HG02840 (cell line): Measurements from ENCODE around the gene DPP6.

Source experiments
- ATAC-seq: cut with Tn5 transposase; IDR thresholded peaks from one replicate; pipeline ENCODE4 v1.9.1; 2021; ENCODE audit warnings: mild to moderate bottlenecking, moderate library complexity, moderate number of reproducible peaks; ENCODE audit not compliant: unreplicated experiment, low FRiP score

DPP6 gene

GRCh38 chr7:154777023-154777422 is 724.8 kb downstream of the DPP6 start:
- ATAC-seq: no peak

GRCh38 chr7:154777489-154777888 is 725.3 kb downstream of the DPP6 start:
- no peak for ATAC-seq

GRCh38 chr7:154777908-154778307 is 725.7 kb downstream of the DPP6 start:
- no peak for ATAC-seq

GRCh38 chr7:154781369-154782303 is 729.4 kb downstream of the DPP6 start:
- ATAC-seq: no peak

- no peak for ATAC-seq
Measured at GRCh38 chr7:154783281-154783909, 731.2 kb downstream of the DPP6 start.

GRCh38 chr7:154785898-154786297 is 733.7 kb downstream of the DPP6 start:
- no peak for ATAC-seq

- no peak for ATAC-seq
Measured at GRCh38 chr7:154789404-154789803, 737.2 kb downstream of the DPP6 start.

GRCh38 chr7:154791611-154792010 is 739.4 kb downstream of the DPP6 start:
- ATAC-seq: no peak

- ATAC-seq: no peak
Measured at GRCh38 chr7:154792436-154793055, 740.3 kb downstream of the DPP6 start.

- ATAC-seq: no peak
Measured at GRCh38 chr7:154794147-154794780, 742.1 kb downstream of the DPP6 start.

GRCh38 chr7:154795014-154795413 is 742.8 kb downstream of the DPP6 start:
- ATAC-seq: no peak

GRCh38 chr7:154795437-154795836 is 743.2 kb downstream of the DPP6 start:
- ATAC-seq: no peak

GRCh38 chr7:154804449-154804848 is 752.3 kb downstream of the DPP6 start:
- ATAC-seq: no peak

GRCh38 chr7:154812027-154812426 is 759.8 kb downstream of the DPP6 start:
- ATAC-seq: no peak

- no peak for ATAC-seq
Measured at GRCh38 chr7:154817224-154817896, 765.2 kb downstream of the DPP6 start.

GRCh38 chr7:154827007-154827406 is 774.8 kb downstream of the DPP6 start:
- ATAC-seq: no peak

- no peak for ATAC-seq
Measured at GRCh38 chr7:154832557-154833138, 780.5 kb downstream of the DPP6 start.

- ATAC-seq: no peak
Measured at GRCh38 chr7:154836021-154836448, 783.8 kb downstream of the DPP6 start.

- ATAC-seq: no peak
Measured at GRCh38 chr7:154837087-154837486, 784.9 kb downstream of the DPP6 start.

GRCh38 chr7:154837622-154838021 is 785.4 kb downstream of the DPP6 start:
- no peak for ATAC-seq
